GM10266 (cell line): Measurements from ENCODE around the gene TSHZ2.
"Not testable (repeated sequence)": the region's sequence is repeated elsewhere in the genome, so short reads cannot be mapped to it uniquely, and the experiment has no call there.

ENCODE experiments used
- DNase-seq: peaks from one replicate; pipeline ENCODE4 v3.0.0; 2012; ENCODE audit errors: extremely low spot score
- TF ChIP-seq, protein P1 (sequence below): IDR thresholded peaks from 2 replicates; pipeline ENCODE4 v1.5.1; 2012; ENCODE audit warnings: mild to moderate bottlenecking, low read depth; ENCODE audit not compliant: control insufficient read depth, insufficient read depth; ENCODE audit errors: missing control alignments

Gene TSHZ2

GRCh38 chr20:53494753-53495152 is 522.6 kb downstream of the TSHZ2 start:
- no peak for DNase-seq
- TF ChIP-seq, protein P1, sequence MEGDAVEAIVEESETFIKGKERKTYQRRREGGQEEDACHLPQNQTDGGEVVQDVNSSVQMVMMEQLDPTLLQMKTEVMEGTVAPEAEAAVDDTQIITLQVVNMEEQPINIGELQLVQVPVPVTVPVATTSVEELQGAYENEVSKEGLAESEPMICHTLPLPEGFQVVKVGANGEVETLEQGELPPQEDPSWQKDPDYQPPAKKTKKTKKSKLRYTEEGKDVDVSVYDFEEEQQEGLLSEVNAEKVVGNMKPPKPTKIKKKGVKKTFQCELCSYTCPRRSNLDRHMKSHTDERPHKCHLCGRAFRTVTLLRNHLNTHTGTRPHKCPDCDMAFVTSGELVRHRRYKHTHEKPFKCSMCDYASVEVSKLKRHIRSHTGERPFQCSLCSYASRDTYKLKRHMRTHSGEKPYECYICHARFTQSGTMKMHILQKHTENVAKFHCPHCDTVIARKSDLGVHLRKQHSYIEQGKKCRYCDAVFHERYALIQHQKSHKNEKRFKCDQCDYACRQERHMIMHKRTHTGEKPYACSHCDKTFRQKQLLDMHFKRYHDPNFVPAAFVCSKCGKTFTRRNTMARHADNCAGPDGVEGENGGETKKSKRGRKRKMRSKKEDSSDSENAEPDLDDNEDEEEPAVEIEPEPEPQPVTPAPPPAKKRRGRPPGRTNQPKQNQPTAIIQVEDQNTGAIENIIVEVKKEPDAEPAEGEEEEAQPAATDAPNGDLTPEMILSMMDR, result no peak

DNA sequence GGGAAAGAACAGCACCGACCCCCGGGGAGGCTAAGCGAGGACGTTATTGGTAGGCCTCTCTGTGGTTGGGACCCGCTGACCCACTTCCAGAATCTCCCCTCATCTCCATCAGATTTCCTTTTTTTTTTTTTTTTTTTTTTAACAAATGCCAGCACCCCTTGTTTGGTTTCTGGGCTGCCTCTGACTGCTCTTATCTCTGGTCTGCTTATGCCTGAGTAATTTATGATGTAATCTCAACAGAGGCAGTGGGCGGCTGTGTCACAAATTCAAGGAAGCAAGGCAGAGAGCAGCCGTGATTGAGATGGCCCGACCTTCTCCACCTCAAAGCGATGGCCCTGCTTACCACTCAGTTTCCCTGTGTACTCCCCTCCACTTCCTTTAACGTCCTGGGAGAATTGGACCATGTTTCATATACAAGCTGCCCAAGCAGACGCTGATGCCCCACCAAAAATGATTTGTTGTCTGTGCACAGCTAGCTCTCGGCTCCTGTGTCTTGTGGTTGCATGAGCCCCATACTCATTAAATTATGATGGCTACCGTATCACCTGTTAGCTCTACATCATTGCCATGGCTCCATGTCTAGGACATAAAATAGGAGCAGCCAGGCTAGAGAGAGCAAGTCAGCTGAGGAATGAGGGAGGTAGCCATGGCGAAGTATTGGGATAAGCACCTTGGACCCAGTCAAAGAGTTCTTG is 523.4 kb downstream of the TSHZ2 start:
- TF ChIP-seq, protein P1, result no peak
- DNase-seq, result no peak

GRCh38 chr20:53497246-53497645 is 525.1 kb downstream of the TSHZ2 start:
- TF ChIP-seq, protein P1, result no peak
- no peak for DNase-seq

- TF ChIP-seq, protein P1, result no peak
- DNase-seq, result no peak
Measured at GRCh38 chr20:53498341-53498740, 526.2 kb downstream of the TSHZ2 start.

GRCh38 chr20:53500651-53501050 is 528.5 kb downstream of the TSHZ2 start:
- TF ChIP-seq, protein P1, result no peak
- no peak for DNase-seq

- TF ChIP-seq, protein P1, result no peak
- DNase-seq, result no peak
Measured at GRCh38 chr20:53502820-53503219, 530.7 kb downstream of the TSHZ2 start.

GRCh38 chr20:53503517-53503919 is 531.4 kb downstream of the TSHZ2 start:
- no peak for DNase-seq
- TF ChIP-seq, protein P1, result no peak

DNA sequence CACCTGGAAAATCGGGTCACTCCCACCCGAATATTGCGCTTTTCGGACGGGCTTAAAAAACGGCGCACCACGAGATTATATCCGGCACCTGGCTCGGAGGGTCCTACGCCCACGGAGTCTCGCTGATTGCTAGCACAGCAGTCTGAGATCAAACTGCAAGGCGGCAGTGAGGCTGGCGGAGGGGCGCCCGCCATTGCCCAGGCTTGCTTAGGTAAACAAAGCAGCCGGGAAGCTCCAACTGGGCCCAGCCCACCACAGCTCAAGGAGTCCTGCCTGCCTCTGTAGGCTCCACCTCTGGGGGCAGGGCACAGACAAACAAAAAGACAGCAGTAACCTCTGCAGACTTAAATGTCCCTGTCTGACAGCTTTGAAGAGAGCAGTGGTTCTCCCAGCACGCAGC is 531.9 kb downstream of the TSHZ2 start:
- DNase-seq, result not testable (repeated sequence)
